ENCODE data around the gene CCDC186. TPM values are rescaled to one million over a fixed set of nuclear protein-coding genes. Genes with fewer than 3 reads are reported as not detected.

CCDC186 gene
- total RNA-seq, 2 donors from 2014 or later = 15.2 to 21.5 TPM

DNA sequence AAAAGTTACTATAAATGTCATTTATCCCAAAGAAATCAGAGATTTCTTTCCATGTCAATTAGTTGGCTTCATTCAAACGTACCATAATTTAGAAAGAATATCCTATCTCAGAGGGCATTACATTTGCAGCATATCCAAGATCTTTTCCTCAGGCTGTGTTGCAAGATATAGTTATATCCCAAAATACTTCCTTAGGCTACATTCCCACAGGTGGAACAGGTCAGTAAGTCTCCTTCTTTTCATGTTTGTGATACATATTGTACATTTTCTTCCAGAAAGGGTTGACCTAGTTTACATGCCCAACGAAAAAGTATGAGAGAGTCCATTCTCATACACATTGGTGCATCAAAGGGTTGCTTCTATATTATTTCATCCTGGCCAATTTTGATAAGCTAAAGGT, 38.1 kb upstream of the CCDC186 start:
- DNase-seq (ENCODE audit: low spot score) (no peak), ATAC-seq (ENCODE audit: insufficient number of reproducible peaks, low FRiP score, low read depth) (no peak)

DNA sequence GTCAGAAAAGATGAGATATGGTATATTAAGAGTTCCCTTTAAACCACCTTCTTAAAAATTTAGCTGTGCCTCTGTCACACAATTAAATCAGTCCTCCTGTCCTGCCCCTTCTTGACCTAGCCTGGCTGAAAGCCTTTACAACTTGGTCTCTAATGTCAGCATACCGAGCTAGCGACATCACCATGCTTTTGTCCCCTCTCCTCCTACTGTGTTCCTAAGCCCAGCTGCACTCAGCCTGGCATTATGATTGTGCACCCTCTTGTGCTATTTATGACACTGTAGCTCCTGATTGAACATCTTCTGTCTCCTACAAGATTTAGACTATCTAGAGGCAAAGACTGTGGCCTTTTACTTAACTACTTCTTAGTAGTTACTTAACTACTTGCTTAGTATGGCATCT, 34.3 kb upstream of the CCDC186 start:
- DNase-seq (ENCODE audit: low spot score) (no peak), ATAC-seq (ENCODE audit: insufficient number of reproducible peaks, low FRiP score, low read depth) (no peak)
- Histone ChIP-seq H3K36me3 (no peaks in the 10 kb centered on the region), H3K4me1 (ENCODE audit: control insufficient read depth in 1 of 2, low read depth in 2 of 2) (no peaks in the 10 kb centered on the region), H3K9me3 (no peaks in the 10 kb centered on the region), H3K4me3 (no peak overlapping the region), H3K27ac (no peak overlapping the region), H3K27me3 (replicated peaks; ENCODE audit: insufficient read depth) (no peaks in the 10 kb centered on the region)
- no peak for TF ChIP-seq CTCF (IDR thresholded peaks at IDR 0.05)

More for the DNA sequence above, 38.1 kb upstream of the CCDC186 start:
- Histone ChIP-seq H3K4me1 (ENCODE audit: control insufficient read depth in 1 of 2, low read depth in 2 of 2) (no peaks in the 10 kb centered on the region), H3K27me3 (replicated peaks; ENCODE audit: insufficient read depth) (no peaks in the 10 kb centered on the region), H3K4me3 (no peak overlapping the region), H3K27ac (no peak overlapping the region), H3K9me3 (no peaks in the 10 kb centered on the region), H3K36me3 (no peaks in the 10 kb centered on the region)
- no peak for TF ChIP-seq CTCF (IDR thresholded peaks at IDR 0.05)

GRCh38 chr10:114207349-114207748, 33.3 kb upstream of the CCDC186 start:
- Histone ChIP-seq H3K36me3 (no peaks in the 10 kb centered on the region), H3K27ac (no peak overlapping the region), H3K9me3 (no peaks in the 10 kb centered on the region), H3K4me3 (no peak overlapping the region), H3K27me3 (replicated peaks; ENCODE audit: insufficient read depth) (no peaks in the 10 kb centered on the region), H3K4me1 (ENCODE audit: control insufficient read depth in 1 of 2, low read depth in 2 of 2) (no peaks in the 10 kb centered on the region)
- DNase-seq (ENCODE audit: low spot score) (no peak), ATAC-seq (ENCODE audit: insufficient number of reproducible peaks, low FRiP score, low read depth) (no peak)
- TF ChIP-seq CTCF (IDR thresholded peaks at IDR 0.05) = no peak

GRCh38 chr10:114206902-114207301, 32.9 kb upstream of the CCDC186 start:
- no peaks in the 10 kb centered on the region for H3K9me3 ChIP-seq
- no peak for TF ChIP-seq CTCF (IDR thresholded peaks at IDR 0.05)
- no peaks in the 10 kb centered on the region for H3K27me3 ChIP-seq (replicated peaks; ENCODE audit: insufficient read depth)
- H3K4me1 ChIP-seq (ENCODE audit: control insufficient read depth in 1 of 2, low read depth in 2 of 2) = no peaks in the 10 kb centered on the region
- H3K27ac ChIP-seq = no peak overlapping the region
- no peaks in the 10 kb centered on the region for H3K36me3 ChIP-seq
- DNase-seq (ENCODE audit: low spot score) (no peak), ATAC-seq (ENCODE audit: insufficient number of reproducible peaks, low FRiP score, low read depth) (no peak)
- H3K4me3 ChIP-seq = no peak overlapping the region

- ATAC-seq (ENCODE audit: insufficient number of reproducible peaks, low FRiP score, low read depth) = no peak
- no peak for TF ChIP-seq CTCF (IDR thresholded peaks at IDR 0.05)
- no peak overlapping the region for H3K4me3 ChIP-seq
- H3K36me3 ChIP-seq = no peaks in the 10 kb centered on the region
- no peaks in the 10 kb centered on the region for H3K27me3 ChIP-seq (replicated peaks; ENCODE audit: insufficient read depth)
- no peaks in the 10 kb centered on the region for H3K9me3 ChIP-seq
- no peaks in the 10 kb centered on the region for H3K4me1 ChIP-seq (ENCODE audit: control insufficient read depth in 1 of 2, low read depth in 2 of 2)
- no peak for DNase-seq (ENCODE audit: low spot score)
- no peak overlapping the region for H3K27ac ChIP-seq
Measured at GRCh38 chr10:114202812-114203211, 28.8 kb upstream of the CCDC186 start.

Measured in thoracic aorta (tissue), 2 donors.